ENCODE results near the gene KCNQ5.

KCNQ5 gene

DNA sequence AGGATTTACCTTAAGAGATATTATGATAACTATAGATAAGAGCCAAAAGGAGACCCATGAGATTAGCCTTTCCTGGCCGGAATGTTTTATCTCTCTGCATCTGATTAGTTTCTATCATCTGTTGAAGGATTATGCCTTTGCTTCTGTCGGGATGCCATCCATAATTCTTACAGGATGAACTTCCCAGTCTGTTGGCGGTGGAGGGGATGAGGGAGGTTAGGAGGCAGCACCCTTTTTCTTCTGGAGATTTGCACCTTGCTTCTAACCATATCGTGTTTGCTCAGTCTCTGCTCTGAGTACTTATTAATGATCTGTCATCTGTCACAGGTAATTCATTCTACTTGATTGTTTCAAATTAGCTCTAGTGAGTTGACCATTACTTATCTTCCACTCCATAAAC is 311.4 kb downstream of the KCNQ5 start:
- TF ChIP-seq ZNF394 (tag by site-specific recombination; IDR thresholded peaks at IDR 0.05; ENCODE audit: borderline replicate concordance) (no peak), SCRT1 (tag by site-specific recombination; IDR thresholded peaks at IDR 0.05; ENCODE audit: borderline replicate concordance) (no peak), YY2 (tag by site-specific recombination; IDR thresholded peaks at IDR 0.05) (no peak), ATF2 (tag by site-specific recombination; IDR thresholded peaks at IDR 0.05; ENCODE audit: low read depth) (no peak), ZBTB48 (tag by site-specific recombination; IDR thresholded peaks at IDR 0.05) (no peak)
- no peak overlapping the region for H3K27ac ChIP-seq (ENCODE audit: extremely low read depth, low read depth, low read length)
- H3K4me3 ChIP-seq (ENCODE audit: low read depth, low read length) = no peak overlapping the region
- H3K4me1 ChIP-seq (ENCODE audit: control insufficient read depth, insufficient read depth, low read length) = no peaks in the 10 kb centered on the region
- H3K36me3 ChIP-seq (ENCODE audit: control insufficient read depth in 2 of 2, insufficient read depth in 1 of 2, low read length in 2 of 2) = no peaks in the 10 kb centered on the region
- H3K9me3 ChIP-seq (ENCODE audit: control insufficient read depth, insufficient read depth, low read depth, low read length) = no peaks in the 10 kb centered on the region
- ChIA-PET POLR2A (no interaction called here), CTCF (no interaction called here)

GRCh38 chr6:72936766-72937559 is 315.1 kb downstream of the KCNQ5 start:
- Histone ChIP-seq H3K27ac (ENCODE audit: extremely low read depth, low read depth, low read length) (no peak overlapping the region), H3K36me3 (ENCODE audit: control insufficient read depth in 2 of 2, insufficient read depth in 1 of 2, low read length in 2 of 2) (no peaks in the 10 kb centered on the region), H3K4me3 (ENCODE audit: low read depth, low read length) (no peak overlapping the region), H3K4me1 (ENCODE audit: control insufficient read depth, insufficient read depth, low read length) (no peaks in the 10 kb centered on the region), H3K9me3 (ENCODE audit: control insufficient read depth, insufficient read depth, low read depth, low read length) (no peaks in the 10 kb centered on the region)
- no peak for TF ChIP-seq ZBTB7A (tag by site-specific recombination; IDR thresholded peaks at IDR 0.05; ENCODE audit: low read depth)
- TF ChIP-seq ZNF488 (tag by site-specific recombination; IDR thresholded peaks at IDR 0.05) = no peak
- TF ChIP-seq ZBTB48 (tag by site-specific recombination; IDR thresholded peaks at IDR 0.05) = no peak
- no peak for TF ChIP-seq ZNF266 (tag by site-specific recombination; IDR thresholded peaks at IDR 0.05; ENCODE audit: low read depth)
- TF ChIP-seq PRDM10 (tag by site-specific recombination; IDR thresholded peaks at IDR 0.05) = no peak
- no peak for TF ChIP-seq ZNF548 (tag by site-specific recombination; IDR thresholded peaks at IDR 0.05)
- TF ChIP-seq EGR2 (tag by site-specific recombination; IDR thresholded peaks at IDR 0.05; ENCODE audit: low read depth) = no peak
- TF ChIP-seq ZNF623 (tag by site-specific recombination; IDR thresholded peaks at IDR 0.05) = no peak
- no peak for TF ChIP-seq YY2 (tag by site-specific recombination; IDR thresholded peaks at IDR 0.05)
- no peak for TF ChIP-seq ZNF830 (tag by site-specific recombination; IDR thresholded peaks at IDR 0.05; ENCODE audit: low read depth)
- no peak for TF ChIP-seq ZNF221 (tag by site-specific recombination; IDR thresholded peaks at IDR 0.05; ENCODE audit: borderline replicate concordance)
- TF ChIP-seq ZSCAN30 (tag by site-specific recombination; IDR thresholded peaks at IDR 0.05) = no peak
- ChIA-PET CTCF (interaction anchor here (0.6 kb wide), 1 partner anchor 14 kb away, joined by 3 read pairs; no protein-coding TSS in a partner anchor), POLR2A (no interaction called here)

All from HEK293 (cell line).